Endometrium (tissue), 2 donors: ENCODE data around the gene RUNDC3A.
"Not testable (repeated sequence)": the region's sequence is repeated elsewhere in the genome, so short reads cannot be mapped to it uniquely, and the experiment has no call there.

Experiments
- FAIRE-seq: peaks from 2 replicates; lab custom pipeline; 2012; peaks lifted over from hg19 to GRCh38; lab: Jason Lieb, UNC
- donor health status: control.
- donor health status: control.

The RUNDC3A gene

DNA sequence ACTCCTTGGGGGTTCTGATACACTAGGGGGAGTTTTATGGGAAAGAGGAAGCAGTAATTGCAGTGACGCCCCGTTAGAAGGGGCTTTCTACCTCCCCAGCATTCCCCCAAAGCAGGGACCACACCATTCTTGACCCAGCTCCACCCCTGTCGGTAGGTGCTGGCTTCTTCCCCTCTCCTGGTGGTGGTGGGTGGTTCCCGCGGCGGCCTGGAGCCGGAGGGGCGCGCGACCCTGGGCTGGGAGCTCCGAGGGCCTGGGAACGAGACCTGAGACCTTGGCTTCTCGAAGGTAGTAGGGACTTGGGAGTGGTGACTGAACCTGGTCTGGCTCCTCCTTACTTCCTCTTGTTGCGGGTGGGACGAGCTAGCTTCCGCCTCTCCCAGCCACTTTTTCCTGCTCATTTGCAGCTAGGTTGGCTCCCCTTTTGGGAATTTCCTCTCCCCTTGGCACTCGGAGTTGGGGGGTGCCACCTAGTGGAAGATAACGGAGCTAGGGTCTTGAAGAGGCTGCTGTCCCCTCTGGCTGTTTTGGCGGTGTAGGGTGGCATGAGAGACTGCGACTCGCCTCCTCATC is 37.1 kb downstream of the RUNDC3A start:
- FAIRE-seq = no peak

DNA sequence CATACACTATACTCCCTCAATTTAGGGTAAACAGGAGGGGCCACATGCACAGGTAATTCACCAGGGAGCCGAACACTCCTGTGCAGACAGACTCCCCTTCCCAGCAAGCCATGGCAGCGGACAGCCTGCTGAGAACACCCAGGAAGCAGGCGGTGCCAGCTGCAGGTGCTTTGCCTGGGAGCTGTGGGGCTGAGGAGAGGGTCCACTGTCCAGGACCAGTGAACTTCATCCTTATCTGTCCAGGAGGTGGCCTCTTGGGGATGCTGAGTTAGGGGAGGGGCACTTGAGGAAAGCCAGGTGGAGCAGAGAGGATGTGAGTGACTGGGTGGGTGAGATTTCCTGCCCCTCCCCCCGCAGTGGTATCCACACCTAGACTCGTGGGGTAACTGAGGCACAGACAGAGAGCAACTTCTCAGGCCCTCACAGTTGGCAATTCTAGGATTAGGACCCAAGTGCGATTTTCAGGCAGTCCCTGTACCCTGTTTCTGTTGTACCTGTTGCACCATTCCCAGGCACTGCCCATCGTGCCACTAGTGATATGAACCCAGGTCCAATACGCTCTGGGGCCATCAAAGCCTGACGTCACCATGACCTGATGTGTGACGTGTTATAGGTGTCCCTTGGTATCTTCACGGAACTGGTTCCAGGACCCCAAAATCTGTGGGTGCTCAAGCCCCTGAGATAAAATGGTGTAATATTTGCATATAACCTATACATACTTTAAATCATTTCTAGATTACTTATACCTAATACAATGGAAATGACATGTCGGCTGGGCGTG is 37.9 kb downstream of the RUNDC3A start:
- FAIRE-seq = no peak

DNA sequence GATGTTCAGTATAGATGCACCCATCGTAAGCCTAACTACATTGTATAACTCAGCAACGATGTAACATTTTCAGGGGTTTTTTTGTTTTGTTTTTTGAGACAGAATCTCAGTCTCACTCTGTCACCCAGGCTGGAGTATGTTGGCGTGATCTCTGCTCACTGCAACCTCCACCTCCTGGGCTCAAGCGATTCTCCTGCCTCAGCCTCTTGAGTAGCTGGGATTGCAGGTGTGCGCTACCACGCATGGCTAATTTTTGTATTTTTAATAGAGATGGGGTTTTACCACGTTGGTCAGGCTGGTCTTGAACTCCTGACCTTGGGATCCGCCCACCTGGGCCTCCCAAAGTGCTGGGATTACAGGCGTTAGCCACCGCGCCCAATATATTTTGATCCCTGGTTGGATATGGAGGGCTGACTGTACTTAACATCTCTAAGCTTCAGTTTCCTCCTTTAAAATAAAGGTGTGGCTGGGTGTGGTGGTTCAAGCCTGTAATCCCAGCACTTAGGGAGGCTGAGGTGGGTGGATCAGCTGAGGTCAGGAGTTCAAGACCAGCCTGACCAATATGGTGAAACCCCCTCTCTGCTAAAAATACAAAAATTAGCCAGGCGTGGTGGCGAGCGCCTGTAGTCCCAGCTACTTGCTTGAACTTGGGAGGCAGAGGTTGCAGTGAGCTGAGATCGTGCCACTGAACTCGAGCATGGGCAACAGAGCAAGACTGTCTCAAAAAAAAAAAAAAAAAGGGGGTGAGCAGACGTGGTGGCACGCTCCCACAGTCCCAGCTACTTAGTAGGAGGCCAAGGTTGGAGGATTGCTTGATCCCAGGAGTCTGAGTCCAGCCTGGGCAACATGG is 39.0 kb downstream of the RUNDC3A start:
- not testable (repeated sequence) for FAIRE-seq

DNA sequence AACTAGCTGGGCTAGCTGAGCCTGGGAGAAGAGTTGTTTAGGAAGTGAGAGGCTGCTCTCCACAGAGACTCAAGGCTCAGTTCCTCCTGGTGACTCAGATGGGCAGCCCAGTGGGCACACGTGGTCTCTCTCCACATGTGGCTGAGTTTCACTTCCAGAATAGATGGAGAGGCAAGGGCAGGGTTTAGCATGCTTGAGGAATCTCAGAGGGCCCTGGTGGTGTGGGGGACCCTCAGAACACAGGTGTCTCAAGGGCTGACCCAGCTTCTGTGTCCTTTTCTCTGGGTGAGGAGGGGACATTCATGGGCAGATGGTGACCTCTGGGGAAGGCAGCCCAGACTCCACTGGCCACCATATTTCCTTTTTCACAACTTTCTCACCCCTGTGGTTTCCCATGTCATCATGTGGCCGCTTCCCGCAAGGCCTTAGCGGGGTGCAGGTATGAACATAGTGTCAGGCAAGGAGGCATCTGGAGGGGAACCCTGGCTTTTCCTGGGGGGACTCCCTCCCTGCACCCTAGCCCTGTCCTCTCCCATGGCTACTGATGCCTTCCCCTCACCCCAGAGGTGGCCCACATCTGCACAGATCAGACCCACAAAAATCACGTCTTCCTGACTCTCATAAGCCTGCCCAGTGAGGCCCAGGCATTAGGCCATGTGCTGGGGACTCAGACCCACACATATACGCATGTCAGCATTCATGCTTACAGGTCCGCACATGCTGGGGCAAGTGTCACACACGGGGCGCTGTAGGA is 40.0 kb downstream of the RUNDC3A start:
- FAIRE-seq = no peak

DNA sequence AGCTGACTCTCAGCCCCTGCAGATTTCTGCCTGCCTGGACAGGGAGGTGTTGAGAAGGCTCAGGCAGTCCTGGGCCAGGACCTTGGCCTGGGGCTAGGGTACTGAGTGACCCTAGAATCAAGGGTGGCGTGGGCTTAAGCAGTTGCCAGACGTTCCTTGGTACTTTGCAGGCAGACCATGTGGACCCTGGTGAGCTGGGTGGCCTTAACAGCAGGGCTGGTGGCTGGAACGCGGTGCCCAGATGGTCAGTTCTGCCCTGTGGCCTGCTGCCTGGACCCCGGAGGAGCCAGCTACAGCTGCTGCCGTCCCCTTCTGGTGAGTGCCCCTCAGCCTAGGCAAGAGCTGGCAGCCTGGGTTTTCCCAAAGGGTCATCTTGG is 40.6 kb downstream of the RUNDC3A start:
- FAIRE-seq = no peak

DNA sequence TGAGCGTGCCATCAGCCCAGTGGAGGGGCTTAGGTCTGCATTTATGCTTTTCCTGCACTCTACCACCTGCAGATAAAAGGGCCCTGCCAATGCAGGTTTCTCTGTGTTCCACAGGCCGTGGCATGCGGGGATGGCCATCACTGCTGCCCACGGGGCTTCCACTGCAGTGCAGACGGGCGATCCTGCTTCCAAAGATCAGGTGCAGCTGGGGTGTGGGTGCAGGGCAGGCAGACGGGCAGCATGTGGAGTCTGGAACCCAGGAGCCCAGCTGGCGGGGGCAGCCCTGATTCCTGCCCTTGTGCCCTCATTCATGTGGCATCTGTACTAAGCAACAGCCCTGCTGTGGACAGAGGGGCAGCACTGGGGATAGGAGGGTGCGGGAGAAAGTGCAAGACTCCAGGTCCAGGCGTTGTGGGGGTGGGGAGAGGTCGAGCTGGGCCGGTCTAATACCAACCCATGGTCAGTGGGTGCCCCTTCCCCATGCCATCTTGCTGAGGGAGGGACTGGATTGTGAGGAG is 41.2 kb downstream of the RUNDC3A start:
- FAIRE-seq = no peak

DNA sequence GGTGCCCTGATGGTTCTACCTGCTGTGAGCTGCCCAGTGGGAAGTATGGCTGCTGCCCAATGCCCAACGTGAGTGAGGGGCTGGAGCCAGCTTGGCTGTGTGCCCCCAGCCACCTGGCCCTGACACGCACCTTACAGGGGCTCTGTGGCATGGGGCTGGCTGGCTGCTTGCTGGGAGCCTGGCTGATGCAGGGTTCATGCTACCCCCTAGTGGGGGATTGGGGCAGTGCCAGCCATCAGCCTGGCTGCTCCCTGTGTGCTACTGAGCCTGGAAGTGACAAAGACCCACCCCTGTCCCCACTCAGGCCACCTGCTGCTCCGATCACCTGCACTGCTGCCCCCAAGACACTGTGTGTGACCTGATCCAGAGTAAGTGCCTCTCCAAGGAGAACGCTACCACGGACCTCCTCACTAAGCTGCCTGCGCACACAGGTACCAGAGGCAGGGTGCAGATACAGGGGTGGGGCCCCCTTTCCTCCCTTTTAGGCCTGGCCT is 42.4 kb downstream of the RUNDC3A start:
- FAIRE-seq = no peak

DNA sequence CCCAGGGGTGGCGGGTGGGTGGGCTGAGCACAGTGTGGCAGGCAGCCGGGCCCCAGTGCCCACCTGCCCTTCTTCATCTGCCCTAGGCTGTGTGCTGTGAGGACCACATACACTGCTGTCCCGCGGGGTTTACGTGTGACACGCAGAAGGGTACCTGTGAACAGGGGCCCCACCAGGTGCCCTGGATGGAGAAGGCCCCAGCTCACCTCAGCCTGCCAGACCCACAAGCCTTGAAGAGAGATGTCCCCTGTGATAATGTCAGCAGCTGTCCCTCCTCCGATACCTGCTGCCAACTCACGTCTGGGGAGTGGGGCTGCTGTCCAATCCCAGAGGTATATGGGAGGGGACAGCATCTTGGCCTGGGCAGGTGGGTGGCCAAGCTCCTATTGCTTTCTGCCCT is 43.1 kb downstream of the RUNDC3A start:
- FAIRE-seq = no peak

DNA sequence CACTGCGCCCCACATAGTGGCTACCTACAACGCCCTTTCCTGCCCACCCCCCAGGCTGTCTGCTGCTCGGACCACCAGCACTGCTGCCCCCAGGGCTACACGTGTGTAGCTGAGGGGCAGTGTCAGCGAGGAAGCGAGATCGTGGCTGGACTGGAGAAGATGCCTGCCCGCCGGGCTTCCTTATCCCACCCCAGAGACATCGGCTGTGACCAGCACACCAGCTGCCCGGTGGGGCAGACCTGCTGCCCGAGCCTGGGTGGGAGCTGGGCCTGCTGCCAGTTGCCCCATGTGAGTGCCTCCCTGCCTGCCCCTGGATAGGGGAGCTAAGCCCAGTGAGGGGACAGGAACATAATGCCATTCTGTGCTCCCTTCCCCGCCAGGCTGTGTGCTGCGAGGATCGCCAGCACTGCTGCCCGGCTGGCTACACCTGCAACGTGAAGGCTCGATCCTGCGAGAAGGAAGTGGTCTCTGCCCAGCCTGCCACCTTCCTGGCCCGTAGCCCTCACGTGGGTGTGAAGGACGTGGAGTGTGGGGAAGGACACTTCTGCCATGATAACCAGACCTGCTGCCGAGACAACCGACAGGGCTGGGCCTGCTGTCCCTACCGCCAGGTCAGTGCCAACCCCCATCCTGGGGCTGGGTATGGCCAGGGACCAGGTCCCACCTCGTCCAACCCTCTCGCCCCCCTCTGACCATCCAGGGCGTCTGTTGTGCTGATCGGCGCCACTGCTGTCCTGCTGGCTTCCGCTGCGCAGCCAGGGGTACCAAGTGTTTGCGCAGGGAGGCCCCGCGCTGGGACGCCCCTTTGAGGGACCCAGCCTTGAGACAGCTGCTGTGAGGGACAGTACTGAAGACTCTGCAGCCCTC is 43.8 kb downstream of the RUNDC3A start:
- FAIRE-seq = no peak

DNA sequence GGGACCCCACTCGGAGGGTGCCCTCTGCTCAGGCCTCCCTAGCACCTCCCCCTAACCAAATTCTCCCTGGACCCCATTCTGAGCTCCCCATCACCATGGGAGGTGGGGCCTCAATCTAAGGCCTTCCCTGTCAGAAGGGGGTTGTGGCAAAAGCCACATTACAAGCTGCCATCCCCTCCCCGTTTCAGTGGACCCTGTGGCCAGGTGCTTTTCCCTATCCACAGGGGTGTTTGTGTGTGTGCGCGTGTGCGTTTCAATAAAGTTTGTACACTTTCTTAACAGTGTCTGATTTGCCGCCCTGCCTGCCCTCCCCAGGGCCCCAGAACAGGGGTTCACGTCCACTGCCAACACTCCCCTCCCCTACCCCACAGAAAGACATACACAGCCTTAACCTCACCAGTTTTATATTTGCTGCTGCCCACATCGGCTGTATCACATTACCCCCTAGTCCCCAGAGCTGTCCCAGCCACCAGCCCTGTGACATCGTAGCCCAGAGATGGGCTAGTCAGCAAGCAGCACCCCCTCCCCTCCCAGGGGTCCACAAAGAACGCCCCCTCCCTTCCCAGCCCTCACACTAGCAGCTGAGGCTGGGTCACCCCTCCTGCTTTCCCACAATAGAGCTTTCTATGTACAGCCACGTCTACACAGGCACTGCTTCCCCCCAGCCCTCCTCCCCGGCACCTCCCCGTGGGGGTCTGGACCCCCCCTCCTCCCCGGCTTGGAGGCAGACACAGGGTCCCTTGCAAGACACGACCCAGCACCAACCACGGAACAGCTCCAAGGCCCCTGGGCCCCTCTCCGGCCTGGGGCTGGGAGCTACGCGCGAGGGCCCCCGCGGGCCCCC is 44.6 kb downstream of the RUNDC3A start:
- no peak for FAIRE-seq

DNA sequence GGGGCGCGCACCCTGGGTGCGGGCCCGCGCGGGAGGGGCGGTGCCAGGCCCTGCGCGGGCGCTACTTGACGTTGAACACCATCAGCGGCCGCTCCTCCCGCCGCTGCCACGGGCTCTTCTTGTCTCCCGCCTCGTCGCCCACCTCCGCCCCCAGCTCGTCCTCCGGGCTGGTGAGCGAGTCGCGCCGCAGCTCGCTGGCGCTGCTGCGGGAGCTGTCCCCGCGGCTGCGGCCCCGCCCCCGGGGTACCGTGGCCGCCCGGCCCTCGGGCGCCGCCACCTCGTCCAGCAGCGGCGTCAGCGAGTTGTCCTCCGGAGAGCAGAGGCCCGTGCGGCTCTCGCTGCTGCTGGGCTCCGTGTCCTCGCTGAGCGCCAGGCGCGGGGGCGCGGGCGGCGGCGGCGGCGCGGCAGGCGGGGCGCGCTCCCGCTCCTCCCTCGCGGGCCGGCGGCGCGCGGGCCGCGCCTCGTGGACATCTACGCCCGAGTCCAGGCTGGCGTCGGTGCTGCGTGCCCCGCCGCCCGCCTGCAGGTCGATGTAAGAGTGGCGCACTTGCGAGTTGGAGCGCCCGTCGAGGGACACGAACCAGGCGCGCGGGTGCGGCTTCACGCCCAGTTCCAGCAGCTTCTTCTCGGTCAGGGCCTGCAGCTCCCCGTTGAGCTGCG is 45.4 kb downstream of the RUNDC3A start:
- FAIRE-seq = no peak

DNA sequence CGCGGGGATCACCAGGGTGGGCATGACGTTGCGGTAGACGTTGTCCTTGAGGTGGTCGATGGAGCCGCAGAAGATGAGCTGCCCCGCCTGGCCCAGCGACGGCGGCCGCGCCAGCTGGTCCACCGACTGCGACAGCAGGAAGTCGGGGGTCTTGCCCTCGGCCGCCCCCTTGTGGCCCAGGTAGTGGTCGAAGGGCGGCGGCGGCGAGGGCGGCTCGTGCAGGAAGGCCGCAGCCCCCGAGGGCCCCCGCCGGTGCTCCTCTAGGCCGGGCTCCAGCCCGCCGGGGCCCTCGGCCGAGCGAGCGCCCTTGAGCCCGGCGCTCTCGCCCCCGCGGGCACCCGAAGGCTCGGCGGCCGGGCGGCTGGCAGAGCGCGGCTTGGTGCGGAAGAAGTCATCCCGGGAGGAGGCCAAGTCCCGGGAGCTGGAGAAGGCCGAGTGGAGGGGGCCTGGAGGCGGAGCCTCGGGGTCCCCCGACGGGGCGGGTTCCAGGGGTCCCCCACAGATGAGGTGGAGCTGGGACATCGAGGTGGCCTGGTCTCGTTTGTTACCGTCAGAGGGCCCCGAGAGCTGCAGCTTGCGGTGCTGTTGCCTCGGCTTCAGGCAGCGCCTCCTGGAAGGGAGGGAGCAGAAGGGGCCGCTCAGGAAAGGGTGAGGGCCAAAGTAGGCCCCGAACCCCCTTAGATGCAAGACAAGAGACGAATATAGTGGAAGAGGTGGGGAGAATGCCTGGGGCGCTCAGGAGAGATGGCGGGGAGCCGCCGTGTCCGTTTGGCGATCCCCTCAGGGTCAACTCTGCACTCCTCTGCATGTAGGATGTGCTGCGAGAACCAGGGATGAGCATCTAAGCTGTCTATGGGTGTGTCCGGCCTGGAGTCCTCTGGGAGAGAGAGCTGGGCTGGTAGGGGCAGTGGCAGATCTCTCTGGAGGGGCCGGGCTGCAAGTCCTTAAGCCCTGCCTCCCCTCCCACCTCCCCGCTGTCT is 46.5 kb downstream of the RUNDC3A start:
- no peak for FAIRE-seq

DNA sequence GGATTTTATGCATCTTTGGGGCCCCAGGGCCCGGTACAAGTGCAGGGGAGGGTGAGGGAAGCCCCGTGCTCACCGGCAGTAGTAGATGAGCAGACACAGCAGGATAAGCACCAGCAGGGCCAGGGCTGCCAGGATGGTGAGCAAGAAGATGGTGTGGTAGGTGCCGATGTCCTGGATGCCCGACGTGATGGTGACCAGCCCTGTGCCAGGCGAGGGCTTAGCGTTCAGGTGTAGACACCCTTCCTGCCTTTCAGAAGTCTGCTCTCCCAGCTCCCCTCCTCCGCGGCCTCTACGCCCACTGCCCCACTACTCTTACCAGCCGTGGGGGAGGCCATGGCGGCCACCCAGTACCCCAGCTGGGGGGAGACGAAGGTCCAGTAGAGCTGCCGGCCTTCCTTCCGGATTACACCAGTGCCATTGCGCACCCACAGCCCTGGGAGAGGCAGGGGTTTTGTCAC is 47.3 kb downstream of the RUNDC3A start:
- no peak for FAIRE-seq

DNA sequence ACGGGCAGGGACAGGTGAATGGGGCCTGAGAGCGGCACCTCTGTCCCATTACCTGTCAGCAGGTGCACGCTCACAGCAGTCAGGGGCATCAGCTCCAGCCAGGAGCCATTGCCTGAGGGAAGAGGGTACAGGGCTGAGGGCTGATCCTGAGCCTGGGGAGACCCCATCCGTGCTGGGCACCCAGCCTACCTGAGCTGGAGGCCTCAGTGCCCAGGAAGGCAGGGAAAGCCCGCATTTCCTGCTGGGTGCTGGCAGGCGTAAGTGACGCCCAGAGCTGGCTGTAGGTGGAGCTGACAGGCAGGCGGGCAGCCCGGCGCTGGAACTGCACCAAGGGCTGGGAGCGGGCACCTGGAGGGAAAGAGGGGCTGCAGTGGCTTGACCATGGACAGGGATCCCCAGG is 47.8 kb downstream of the RUNDC3A start:
- FAIRE-seq = no peak

DNA sequence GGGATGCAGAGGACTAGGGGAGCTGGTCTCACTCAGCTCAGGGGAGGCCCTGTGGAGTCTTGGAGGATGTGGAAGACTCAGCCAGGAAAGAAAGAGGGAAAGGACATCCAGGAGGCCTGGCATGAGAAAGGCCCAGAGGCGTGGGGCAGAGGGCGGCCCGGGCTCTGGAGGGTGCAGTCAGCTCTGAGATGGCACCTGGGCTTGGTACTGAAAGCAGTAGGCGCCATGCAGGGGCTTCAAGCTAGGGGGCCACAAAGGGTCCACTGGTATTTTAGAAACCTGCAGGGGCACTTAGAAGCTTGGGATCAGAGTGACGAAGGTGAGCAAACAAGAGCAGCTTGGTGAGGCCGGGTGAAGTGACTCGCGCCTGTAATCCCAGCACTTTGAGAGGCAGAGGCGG is 49.7 kb downstream of the RUNDC3A start:
- no peak for FAIRE-seq

DNA sequence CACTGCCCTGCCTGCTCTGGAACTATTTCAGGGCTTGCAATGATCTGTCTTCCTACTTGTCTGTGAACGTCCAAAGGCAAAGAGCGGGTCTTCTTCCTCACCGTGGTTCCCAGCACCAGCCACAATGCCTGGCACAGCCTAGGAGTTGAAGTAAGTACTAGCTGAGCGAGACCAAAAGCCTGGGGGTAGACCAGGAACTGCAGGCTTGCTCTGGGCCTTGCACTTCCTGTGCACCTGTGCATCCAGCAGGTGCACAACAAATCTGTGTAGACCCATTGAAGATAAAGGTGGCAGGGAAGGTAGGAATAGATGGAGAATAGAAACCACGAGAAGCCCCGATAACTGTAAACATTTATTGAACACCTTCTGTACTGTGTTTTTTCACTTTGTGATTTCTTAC is 50.6 kb downstream of the RUNDC3A start:
- FAIRE-seq = no peak

DNA sequence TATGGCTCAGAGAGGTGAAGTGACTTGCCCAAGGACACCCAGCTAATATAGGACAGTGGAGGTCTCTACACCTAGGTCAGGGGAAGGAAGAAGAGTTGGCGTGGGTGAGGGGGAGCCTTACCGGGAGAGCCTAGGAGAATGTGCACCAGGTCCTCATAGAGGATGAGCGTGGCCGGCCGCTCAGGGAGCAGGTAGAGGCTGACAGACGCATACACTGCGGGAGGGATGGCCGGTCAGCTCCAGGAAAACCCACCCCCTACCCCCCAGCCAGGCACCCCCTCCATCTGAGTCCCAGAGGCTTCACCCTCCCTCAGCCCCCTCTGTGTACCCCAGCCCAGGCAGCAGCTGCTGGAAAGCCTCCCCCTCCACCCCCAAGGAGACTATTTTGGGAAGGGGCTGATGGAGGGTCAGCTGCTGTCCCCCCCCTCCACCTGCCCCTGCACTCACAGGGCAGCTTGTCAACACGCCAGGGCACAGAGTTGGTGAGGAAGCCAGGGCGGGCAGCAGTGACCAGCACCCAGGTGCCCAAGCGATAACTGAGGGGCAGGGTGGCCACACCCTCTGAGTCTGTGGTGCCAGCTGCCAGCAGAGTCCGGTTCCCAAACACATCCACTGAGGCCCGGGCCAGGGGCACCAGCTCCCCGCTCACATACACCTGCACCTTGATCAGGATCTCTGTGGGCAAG is 51.2 kb downstream of the RUNDC3A start:
- FAIRE-seq = no peak

DNA sequence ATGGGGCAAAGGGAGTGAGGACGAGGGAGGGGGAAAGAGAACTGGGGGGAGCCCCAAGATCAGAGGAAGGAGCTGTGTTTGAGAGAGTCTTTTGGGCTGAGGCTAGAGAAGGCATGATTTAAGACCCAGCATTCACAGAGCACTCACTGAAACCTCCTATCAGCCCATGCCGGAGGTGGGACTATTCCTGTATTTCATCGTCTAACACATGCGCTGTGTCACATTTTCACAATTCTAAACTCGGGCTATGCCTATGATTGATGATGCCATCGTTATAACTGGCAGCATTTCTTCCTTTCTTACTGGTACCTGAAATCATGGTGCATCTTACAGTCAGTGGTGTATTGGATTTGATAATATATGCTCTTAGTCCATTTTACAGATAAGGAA is 51.7 kb downstream of the RUNDC3A start:
- no peak for FAIRE-seq
